HCT116 (cell line): Measurements from ENCODE around the gene KRT33A. TPM values are rescaled to one million over a fixed set of nuclear protein-coding genes. Genes with fewer than 3 reads are reported as not detected.

Experiments used
- ATAC-seq: fragments of 200-7000 bp; cut with Tn5 transposase; 2 replicates; pipeline ENCODE4 v1.9.1; 2020; ENCODE audit warnings: mild to moderate bottlenecking, moderate library complexity
- BruUV-seq: library from RNA; stranded (reverse); fragments of 400-500 nt; replicated peaks from 2 replicates; lab custom pipeline; 2021; lab: Mats Ljungman, UMichigan
- CTCF ChIA-PET: fragments of 300-600 bp; sonication (Branson Sonifier 250); formaldehyde crosslinking; loops from one replicate; lab custom pipeline; 2021; ENCODE audit warnings: antibody characterized with exemption; lab: Charles Lee
- POLR2A ChIA-PET: fragments of 300-600, 350-600 bp; sonication (Branson Sonifier 250); formaldehyde crosslinking; loops from one replicate; lab custom pipeline; 2021; ENCODE audit warnings: antibody characterized with exemption; lab: Charles Lee
- RAD21 ChIA-PET, 2 experiments: fragments of 300-600 bp; sonication (Branson Sonifier 250); formaldehyde crosslinking; loops; one replicate each; lab custom pipeline; 2023; ENCODE audit warnings: low total read pairs in 2 of 2; ENCODE audit not compliant: uncharacterized antibody in 2 of 2, unreplicated experiment in 2 of 2, low non-redundant PET in 1 of 2; lab: Charles Lee
- DNase-seq: peaks from one replicate; pipeline ENCODE4 v3.0.0-alpha.2; 2010; ENCODE audit warnings: low read depth, low spot score
- H2AFZ ChIP-seq: fragments of 200-600 bp; shearing (Covaris generic), sonication (generic); 2 replicates; pipeline ENCODE4 v1.6.1; 2017; ENCODE audit warnings: low read depth, mixed run types, mixed read lengths, antibody characterized with exemption, low read length; ENCODE audit not compliant: poor library complexity, severe bottlenecking
- H3K27ac ChIP-seq: 2 replicates; pipeline ENCODE4 v1.5.1; 2012; ENCODE audit warnings: low read depth, low read length
- H3K27me3 ChIP-seq: fragments of 200-600 bp; sonication (generic); 2 replicates; pipeline ENCODE4 v1.6.1; 2016; ENCODE audit warnings: mixed run types, low read length, mixed read lengths; ENCODE audit not compliant: insufficient read depth
- H3K36me3 ChIP-seq, 2 experiments: fragments of 200-500 bp in 1 of 2; fragments of 200-600 bp in 1 of 2; sonication (Bioruptor generic) in 1 of 2; sonication (generic) in 1 of 2; 2 replicates each; pipeline versions ENCODE4 v1.5.1 to v1.6.1; 2014 to 2016; ENCODE audit warnings: low read length in 2 of 2, inconsistent platforms in 1 of 2, mixed read lengths in 1 of 2, mixed run types in 1 of 2; ENCODE audit not compliant: insufficient read depth in 2 of 2, control insufficient read depth in 1 of 2
- H3K4me1 ChIP-seq, 2 experiments: fragments of 200-600 bp in 1 of 2; sonication (generic) in 1 of 2; 2 replicates each; pipeline versions ENCODE4 v1.5.1 to v1.6.1; 2012 to 2017; ENCODE audit warnings: low read length in 2 of 2, inconsistent platforms in 1 of 2, mild to moderate bottlenecking in 1 of 2, mixed read lengths in 1 of 2, mixed run types in 1 of 2, moderate library complexity in 1 of 2; ENCODE audit not compliant: insufficient read depth in 2 of 2, control insufficient read depth in 1 of 2
- H3K4me2 ChIP-seq: fragments of 200-600 bp; sonication (generic); 2 replicates; pipeline ENCODE4 v1.6.1; 2017; ENCODE audit warnings: mixed run types, low read length, mixed read lengths
- H3K4me3 ChIP-seq, 2 experiments: fragments of 200-600 bp in 1 of 2; sonication (generic) in 1 of 2; replicated peaks in 1 of 2; 2 replicates each; pipeline ENCODE4 v1.5.1; 2011 to 2016; ENCODE audit warnings: low read length in 2 of 2, control low read depth in 1 of 2, low read depth in 1 of 2, mild to moderate bottlenecking in 1 of 2, mixed read lengths in 1 of 2, mixed run types in 1 of 2
- H3K79me2 ChIP-seq: fragments of 200-600 bp; sonication (generic); 2 replicates; pipeline ENCODE4 v1.6.1; 2017; ENCODE audit warnings: mild to moderate bottlenecking, mixed run types, low read length, moderate library complexity, mixed read lengths; ENCODE audit not compliant: insufficient read depth
- H3K9ac ChIP-seq: fragments of 200-600 bp; sonication (generic); 2 replicates; pipeline ENCODE4 v1.6.1; 2016; ENCODE audit warnings: low read length, mixed read lengths
- H3K9me2 ChIP-seq: fragments of 200-600 bp; sonication (generic), shearing (Covaris generic); 2 replicates; pipeline ENCODE4 v1.6.1; 2017; ENCODE audit warnings: mixed run types, mild to moderate bottlenecking, moderate library complexity; ENCODE audit not compliant: insufficient read depth
- H3K9me3 ChIP-seq, 2 experiments: fragments of 200-500 bp in 1 of 2; fragments of 200-600 bp in 1 of 2; sonication (Bioruptor generic) in 1 of 2; sonication (generic) in 1 of 2; 2 replicates each; pipeline ENCODE4 v1.6.1; 2014 to 2017; ENCODE audit warnings: low read length in 2 of 2, mixed read lengths in 2 of 2, inconsistent platforms in 1 of 2, low read depth in 1 of 2, mild to moderate bottlenecking in 1 of 2, mixed run types in 1 of 2, moderate library complexity in 1 of 2; ENCODE audit not compliant: control insufficient read depth in 1 of 2, insufficient read depth in 1 of 2
- H4K20me1 ChIP-seq: fragments of 200-600 bp; sonication (generic), shearing (Covaris generic); 2 replicates; pipeline ENCODE4 v1.6.1; 2017; ENCODE audit warnings: mixed run types, mild to moderate bottlenecking, moderate library complexity; ENCODE audit not compliant: insufficient read depth
- CEBPB ChIP-seq: IDR thresholded peaks from 2 replicates; pipeline ENCODE4 v1.6.1; 2012; ENCODE audit warnings: low read depth
- ELF1 ChIP-seq: IDR thresholded peaks from 2 replicates; pipeline ENCODE4 v1.6.1; 2012; ENCODE audit warnings: low read depth, borderline replicate concordance
- EZH2 ChIP-seq: fragments of 200-600 bp; sonication (generic); IDR thresholded peaks from 2 replicates; pipeline ENCODE4 v1.6.1; 2017; ENCODE audit warnings: antibody characterized with exemption, mixed run types
- EZH2phosphoT487 ChIP-seq: fragments of 200-600 bp; IDR thresholded peaks from 2 replicates; pipeline ENCODE4 v1.6.1; 2018; ENCODE audit warnings: antibody characterized with exemption, borderline replicate concordance
- JUND ChIP-seq: IDR thresholded peaks from 2 replicates; pipeline ENCODE4 v1.6.1; 2012
- POLR2A ChIP-seq: IDR thresholded peaks from 2 replicates; pipeline ENCODE4 v1.7.0; 2011; ENCODE audit warnings: borderline replicate concordance; ENCODE audit not compliant: insufficient read depth, insufficient read length; ENCODE audit errors: extremely low read depth
- RAD21 ChIP-seq: IDR thresholded peaks from 2 replicates; pipeline ENCODE4 v1.6.1; 2012; ENCODE audit warnings: low read depth, mild to moderate bottlenecking
- SIN3A ChIP-seq: IDR thresholded peaks from 2 replicates; pipeline ENCODE4 v1.6.1; 2012; ENCODE audit warnings: low read depth
- YY1 ChIP-seq: IDR thresholded peaks from 2 replicates; pipeline ENCODE4 v1.6.1; 2011; ENCODE audit warnings: low read length, low read depth, moderate library complexity, mild to moderate bottlenecking; ENCODE audit not compliant: insufficient replicate concordance; ENCODE audit errors: extremely low read depth
- intact Hi-C: fragments of 100-400 bp; cut with micrococcal nuclease; formaldehyde crosslinking; loops from 2 replicates; pipeline ENCODE4 v1.10.0; 2022
- total RNA-seq: library from RNA; stranded (reverse); gene quantifications from one replicate; pipeline ENCODE4 v1.2.1, GENCODE V29; 2021; ENCODE audit not compliant: unreplicated experiment
- TF ChIP-seq, protein P1 (sequence below): IDR thresholded peaks from 2 replicates; pipeline ENCODE4 v1.6.1; 2012; ENCODE audit warnings: low read depth
- TF ChIP-seq, protein P2 (sequence below): IDR thresholded peaks from 2 replicates; pipeline ENCODE4 v1.6.1; 2012

The KRT33A gene
- total RNA-seq, 1 experiment from 2014 or later: not detected

DNA sequence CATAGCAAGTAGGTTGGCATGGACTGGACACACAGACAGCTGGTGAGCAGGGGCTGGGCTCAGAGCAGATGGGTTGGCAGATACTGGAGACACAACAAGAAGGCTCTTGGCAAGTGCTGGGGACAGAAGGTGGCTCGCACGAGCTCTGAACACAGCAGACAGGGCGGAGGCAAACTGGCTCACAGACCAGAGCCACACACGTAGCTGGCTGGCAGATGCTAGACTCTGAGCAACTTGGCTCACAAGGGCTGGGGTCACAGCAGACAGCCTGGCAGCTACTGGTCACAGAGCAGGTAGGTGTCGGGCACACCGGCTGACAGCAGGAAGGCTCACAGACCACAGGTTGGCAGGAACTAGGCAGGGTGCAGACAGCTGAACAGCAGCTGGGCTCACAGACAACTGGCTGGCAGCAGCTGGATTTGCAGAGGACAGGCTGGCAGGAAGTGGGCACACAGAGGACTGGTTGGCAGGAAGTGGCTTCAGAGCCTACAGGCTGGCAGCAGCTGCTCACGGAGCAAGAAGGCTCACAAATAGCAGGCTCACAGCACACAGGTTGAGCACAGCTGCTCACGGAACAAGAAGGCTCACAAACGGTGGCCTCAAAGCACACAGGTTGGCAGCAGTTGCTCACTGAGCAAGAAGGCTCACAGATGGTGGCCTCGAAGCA is 42.2 kb downstream of the KRT33A start:
- intact Hi-C loops: no loop called here
- Histone ChIP-seq H3K4me3 (no peak overlapping the region), H3K79me2 (no peaks in the 10 kb centered on the region), H3K4me1 (no peaks in the 10 kb centered on the region), H3K4me2 (no peak overlapping the region), H4K20me1 (no peaks in the 10 kb centered on the region), H3K27me3 (no peaks in the 10 kb centered on the region), H3K9ac (no peak overlapping the region), H3K27ac (no peak overlapping the region), H2AFZ (no peak overlapping the region), H3K36me3 (no peaks in the 10 kb centered on the region), H3K9me2 (no peaks in the 10 kb centered on the region), H3K9me3 (no peaks in the 10 kb centered on the region)
- TF ChIP-seq, protein P1, sequence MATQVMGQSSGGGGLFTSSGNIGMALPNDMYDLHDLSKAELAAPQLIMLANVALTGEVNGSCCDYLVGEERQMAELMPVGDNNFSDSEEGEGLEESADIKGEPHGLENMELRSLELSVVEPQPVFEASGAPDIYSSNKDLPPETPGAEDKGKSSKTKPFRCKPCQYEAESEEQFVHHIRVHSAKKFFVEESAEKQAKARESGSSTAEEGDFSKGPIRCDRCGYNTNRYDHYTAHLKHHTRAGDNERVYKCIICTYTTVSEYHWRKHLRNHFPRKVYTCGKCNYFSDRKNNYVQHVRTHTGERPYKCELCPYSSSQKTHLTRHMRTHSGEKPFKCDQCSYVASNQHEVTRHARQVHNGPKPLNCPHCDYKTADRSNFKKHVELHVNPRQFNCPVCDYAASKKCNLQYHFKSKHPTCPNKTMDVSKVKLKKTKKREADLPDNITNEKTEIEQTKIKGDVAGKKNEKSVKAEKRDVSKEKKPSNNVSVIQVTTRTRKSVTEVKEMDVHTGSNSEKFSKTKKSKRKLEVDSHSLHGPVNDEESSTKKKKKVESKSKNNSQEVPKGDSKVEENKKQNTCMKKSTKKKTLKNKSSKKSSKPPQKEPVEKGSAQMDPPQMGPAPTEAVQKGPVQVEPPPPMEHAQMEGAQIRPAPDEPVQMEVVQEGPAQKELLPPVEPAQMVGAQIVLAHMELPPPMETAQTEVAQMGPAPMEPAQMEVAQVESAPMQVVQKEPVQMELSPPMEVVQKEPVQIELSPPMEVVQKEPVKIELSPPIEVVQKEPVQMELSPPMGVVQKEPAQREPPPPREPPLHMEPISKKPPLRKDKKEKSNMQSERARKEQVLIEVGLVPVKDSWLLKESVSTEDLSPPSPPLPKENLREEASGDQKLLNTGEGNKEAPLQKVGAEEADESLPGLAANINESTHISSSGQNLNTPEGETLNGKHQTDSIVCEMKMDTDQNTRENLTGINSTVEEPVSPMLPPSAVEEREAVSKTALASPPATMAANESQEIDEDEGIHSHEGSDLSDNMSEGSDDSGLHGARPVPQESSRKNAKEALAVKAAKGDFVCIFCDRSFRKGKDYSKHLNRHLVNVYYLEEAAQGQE: no peak
- TF ChIP-seq ELF1: no peak
- TF ChIP-seq EZH2phosphoT487: no peak
- TF ChIP-seq SIN3A: no peak
- TF ChIP-seq RAD21: no peak
- no peak for TF ChIP-seq EZH2
- no peak for TF ChIP-seq POLR2A
- TF ChIP-seq YY1: no peak
- TF ChIP-seq, protein P2, sequence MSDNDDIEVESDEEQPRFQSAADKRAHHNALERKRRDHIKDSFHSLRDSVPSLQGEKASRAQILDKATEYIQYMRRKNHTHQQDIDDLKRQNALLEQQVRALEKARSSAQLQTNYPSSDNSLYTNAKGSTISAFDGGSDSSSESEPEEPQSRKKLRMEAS: no peak
- no peak for TF ChIP-seq CEBPB
- TF ChIP-seq JUND: no peak
- ChIA-PET RAD21 (no interaction called here), POLR2A (no interaction called here), CTCF (no interaction called here)
- ATAC-seq (no peak), DNase-seq (no peak)
- no TSS peak for BruUV-seq
